Astrocyte of the spinal cord (primary cell): ENCODE measurements around the gene APC2.

ENCODE experiments used
- DNase-seq: peaks from one replicate; pipeline ENCODE4 v3.0.0; 2011; ENCODE audit warnings: low read depth, low spot score
- H3K4me3 ChIP-seq: 2 replicates; pipeline ENCODE4 v1.5.1; 2011; ENCODE audit warnings: low read depth, mild to moderate bottlenecking, low read length, moderate library complexity
- CTCF ChIP-seq: IDR thresholded peaks from 2 replicates; pipeline ENCODE4 v1.5.1; 2012; ENCODE audit warnings: low read depth, mild to moderate bottlenecking, low read length, inconsistent platforms
- in situ Hi-C: cut with HindIII; loops from 2 replicates; pipeline ENCODE4 v1.10.0; 2017; ENCODE audit warnings: low sequenced_read_pairs

Gene APC2

GRCh38 chr19:1455336-1456120, 5.6 kb downstream of the APC2 start:
- DNase-seq = no peak

GRCh38 chr19:1456121-1456900, 6.4 kb downstream of the APC2 start:
- H3K4me3 ChIP-seq = no peak overlapping the region
- TF ChIP-seq CTCF = no peak
- DNase-seq = no peak
- in situ Hi-C loops = no loop called here

More at GRCh38 chr19:1455336-1456120, 5.6 kb downstream of the APC2 start:
- H3K4me3 ChIP-seq = no peak overlapping the region
- no peak for TF ChIP-seq CTCF
- in situ Hi-C loops = no loop called here

GRCh38 chr19:1457031-1457739, 7.3 kb downstream of the APC2 start:
- in situ Hi-C loops = no loop called here
- no peak overlapping the region for H3K4me3 ChIP-seq
- no peak for DNase-seq
- no peak for TF ChIP-seq CTCF

GRCh38 chr19:1457892-1458291, 8.0 kb downstream of the APC2 start:
- no peak for DNase-seq
- no peak overlapping the region for H3K4me3 ChIP-seq
- in situ Hi-C loops = no loop called here
- TF ChIP-seq CTCF = no peak

- in situ Hi-C loops = no loop called here
- DNase-seq = no peak
- no peak overlapping the region for H3K4me3 ChIP-seq
- no peak for TF ChIP-seq CTCF
These were observed 9.6 kb downstream of the APC2 start for GRCh38 chr19:1459479-1459878.

- no peak for DNase-seq
- TF ChIP-seq CTCF = no peak
- in situ Hi-C loops = no loop called here
- H3K4me3 ChIP-seq = no peak overlapping the region
These were observed 10.4 kb downstream of the APC2 start for GRCh38 chr19:1460033-1460995.
